Stimulated activated CD8-positive, alpha-beta memory T cell treated with anti-CD3 and anti-CD28 coated beads, Interleukin-7, amount 100 ng/mL, for 48 hours (primary cell): ENCODE measurements around the gene ADCY9.
"Not testable (repeated sequence)": the region's sequence is repeated elsewhere in the genome, so short reads cannot be mapped to it uniquely, and the experiment has no call there.

Experiments used
- DNase-seq, 2 donors: peaks; one replicate each; pipeline ENCODE4 v3.0.0-alpha.2; 2020; ENCODE audit warnings: low read depth in 1 of 2; ENCODE audit errors: extremely low read depth in 1 of 2

The ADCY9 gene

GRCh38 chr16:3937066-3937875, 179.0 kb downstream of the ADCY9 start:
- DNase-seq, result no peak

GRCh38 chr16:3935921-3936320, 180.3 kb downstream of the ADCY9 start:
- DNase-seq, result no peak

- DNase-seq, result no peak
Observed at GRCh38 chr16:3934491-3935181, 181.6 kb downstream of the ADCY9 start.

- DNase-seq, result not testable (repeated sequence)
Observed at GRCh38 chr16:3927147-3927546, 189.1 kb downstream of the ADCY9 start.

- DNase-seq, result no peak
Observed at GRCh38 chr16:3924763-3925162, 191.5 kb downstream of the ADCY9 start.

GRCh38 chr16:3922241-3922640, 194.0 kb downstream of the ADCY9 start:
- DNase-seq, result no peak

- no peak for DNase-seq
Observed at GRCh38 chr16:3920206-3920605, 196.0 kb downstream of the ADCY9 start.

- DNase-seq, result no peak
Observed at GRCh38 chr16:3919413-3919812, 196.8 kb downstream of the ADCY9 start.

DNA sequence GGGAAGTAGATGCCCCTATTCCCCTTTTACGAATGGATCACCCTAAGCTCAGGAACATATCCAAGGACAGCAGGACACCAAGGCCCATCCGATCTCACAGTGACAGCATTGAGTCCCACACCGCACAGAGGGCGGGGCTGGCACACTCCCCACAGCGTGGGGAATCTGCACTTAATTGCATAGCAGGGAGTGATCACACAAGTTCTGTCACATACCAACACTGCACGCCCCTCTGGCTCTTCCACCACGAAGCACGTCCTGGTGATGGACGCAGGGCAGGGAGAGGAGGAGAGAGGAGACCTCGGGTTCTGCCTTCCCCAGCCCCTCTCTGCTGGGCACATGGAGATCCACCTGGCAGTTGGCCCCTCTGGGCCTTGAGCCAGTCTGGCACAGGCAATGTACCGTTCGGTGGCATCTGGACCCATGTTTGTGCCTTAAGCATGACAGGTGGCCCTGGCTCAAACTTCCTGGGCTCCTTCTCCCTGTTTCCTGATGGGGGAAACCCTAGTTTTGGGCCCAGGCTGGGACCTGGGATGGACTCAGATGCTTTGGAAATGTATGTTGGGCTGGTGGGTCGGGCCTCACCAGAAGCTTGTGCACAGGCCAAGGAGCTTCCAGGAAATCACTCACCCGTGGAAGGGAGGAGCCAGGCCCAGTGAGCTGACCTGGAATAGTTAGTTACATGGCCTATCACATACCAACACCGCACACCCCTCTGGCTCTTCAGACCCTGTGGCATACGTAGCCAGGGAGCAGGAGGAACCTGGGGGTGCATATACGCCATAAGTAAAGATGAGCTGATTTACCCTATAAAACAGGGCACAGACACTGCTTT, 200.6 kb downstream of the ADCY9 start:
- DNase-seq, result no peak

DNA sequence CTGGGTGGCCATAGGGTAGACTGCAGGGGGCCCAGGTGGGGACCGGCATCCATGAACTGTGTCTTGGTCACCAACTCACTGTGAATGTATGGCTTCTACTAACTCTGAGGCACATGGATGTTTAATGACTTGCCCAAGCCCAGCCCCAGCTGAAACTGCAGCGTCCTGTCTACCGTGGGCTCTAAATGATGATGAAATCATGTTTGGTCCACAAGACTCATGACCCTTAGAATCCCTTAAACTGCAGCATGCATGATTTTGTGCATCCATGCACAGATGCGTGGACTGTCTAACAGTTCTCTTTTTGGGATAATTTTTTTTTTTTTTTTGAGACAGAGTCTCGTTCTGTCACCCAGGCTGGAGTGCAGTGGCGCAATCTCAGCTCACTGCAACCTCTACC, 203.3 kb downstream of the ADCY9 start:
- no peak for DNase-seq
